HepG2 (cell line): ENCODE measurements around the gene TRIM9. TPM values are rescaled to one million over a fixed set of nuclear protein-coding genes. Genes with fewer than 3 reads are reported as not detected.

ENCODE experiments used
- ATAC-seq: fragments of 200-7000 bp; cut with Tn5 transposase; 3 replicates; pipeline ENCODE4 v1.9.1; 2020; ENCODE audit warnings: mild to moderate bottlenecking, moderate library complexity
- BruUV-seq: library from RNA; stranded (reverse); fragments of 400-500 nt; replicated peaks from 2 replicates; lab custom pipeline; 2021; lab: Mats Ljungman, UMichigan
- CTCF ChIA-PET: fragments of 300-600 bp; formaldehyde crosslinking; extraction: SDS; loops from one replicate; lab custom pipeline; 2021; ENCODE audit warnings: low total read pairs, inconsistent platforms, low intra/inter-chr PET ratio; lab: Yijun Ruan, JAX
- POLR2A ChIA-PET: fragments of 350-600 bp; sonication (Branson Sonifier 250); formaldehyde crosslinking; loops from one replicate; lab custom pipeline; 2020; ENCODE audit warnings: antibody characterized with exemption, inconsistent platforms; lab: Yijun Ruan, JAX
- DNase-seq: peaks from one replicate; pipeline ENCODE4 v3.0.0-alpha.2; 2015; ENCODE audit warnings: low spot score
- FAIRE-seq: peaks from 3 replicates; lab custom pipeline; 2011; peaks lifted over from hg19 to GRCh38; lab: Jason Lieb, UNC
- H2AFZ ChIP-seq: one replicate; pipeline ENCODE4 v1.6.1; 2011; ENCODE audit warnings: low read length, inconsistent platforms
- H3K27ac ChIP-seq: fragments of 300-600 bp; 3 replicates; pipeline ENCODE4 v1.8.0; 2011; ENCODE audit warnings: mixed run types, mild to moderate bottlenecking, mixed read lengths, low read length, inconsistent platforms; ENCODE audit not compliant: insufficient read depth; ENCODE audit errors: extremely low read length
- H3K27me3 ChIP-seq, 2 experiments: fragments of 200-600 bp in 1 of 2; 2 replicates in 1 of 2; 3 replicates in 1 of 2; pipeline versions ENCODE4 v1.6.0 to v1.8.0; 2011; ENCODE audit warnings: low read length in 2 of 2, mild to moderate bottlenecking in 2 of 2, moderate library complexity in 2 of 2, inconsistent platforms in 1 of 2; ENCODE audit not compliant: insufficient read depth in 2 of 2, control insufficient read depth in 1 of 2
- H3K36me3 ChIP-seq, 2 experiments: fragments of 200-600 bp in 1 of 2; replicated peaks in 1 of 2; 2 replicates in 1 of 2; 3 replicates in 1 of 2; pipeline versions ENCODE4 v1.5.1 to v1.8.0; 2011; ENCODE audit warnings: low read length in 2 of 2, inconsistent platforms in 1 of 2; ENCODE audit not compliant: insufficient read depth in 2 of 2, control insufficient read depth in 1 of 2
- H3K4me1 ChIP-seq: 2 replicates; pipeline ENCODE4 v1.5.1; 2012; ENCODE audit warnings: low read length, inconsistent platforms; ENCODE audit not compliant: insufficient read depth
- H3K4me2 ChIP-seq: 2 replicates; pipeline ENCODE4 v1.6.0; 2011; ENCODE audit warnings: low read depth, low read length, inconsistent platforms
- H3K4me3 ChIP-seq, 3 experiments: fragments of 200-600 bp in 1 of 3; sonication (generic), shearing (Covaris generic) in 1 of 3; replicated peaks in 1 of 3; 2 replicates each; pipeline ENCODE4 v1.5.1; 2011 to 2016; ENCODE audit warnings: low read length in 3 of 3, inconsistent platforms in 2 of 3, low read depth in 2 of 3, mild to moderate bottlenecking in 2 of 3, control low read depth in 1 of 3, mixed read lengths in 1 of 3; ENCODE audit not compliant: insufficient read depth in 1 of 3
- H3K79me2 ChIP-seq: one replicate; pipeline ENCODE4 v1.6.1; 2011; ENCODE audit warnings: low read length, inconsistent platforms; ENCODE audit not compliant: insufficient read depth
- H3K9ac ChIP-seq: 2 replicates; pipeline ENCODE4 v1.6.0; 2011; ENCODE audit warnings: mild to moderate bottlenecking, low read depth, low read length, inconsistent platforms; ENCODE audit not compliant: insufficient read depth
- H3K9me3 ChIP-seq: 2 replicates; pipeline ENCODE4 v1.5.1; 2012; ENCODE audit warnings: mild to moderate bottlenecking, low read length
- H4K20me1 ChIP-seq: 2 replicates; pipeline ENCODE4 v1.6.0; 2011; ENCODE audit warnings: inconsistent platforms, mild to moderate bottlenecking, low read length, moderate library complexity; ENCODE audit not compliant: insufficient read depth
- EZH2 ChIP-seq: conservative IDR thresholded peaks from 2 replicates; pipeline ENCODE4 v1.6.1; 2012; ENCODE audit warnings: mild to moderate bottlenecking, low read depth, low read length, moderate library complexity
- FOXO1 ChIP-seq: sonication (generic); formaldehyde crosslinking; IDR thresholded peaks from 2 replicates; pipeline ENCODE4 v1.4.0; 2020; ENCODE audit warnings: missing genetic modification reagents
- HCFC1 ChIP-seq: fragments of 150-350 bp; IDR thresholded peaks from 2 replicates; pipeline ENCODE4 v1.6.1; 2014; ENCODE audit warnings: low read depth, low read length
- LBX2 ChIP-seq: sonication (generic); formaldehyde crosslinking; IDR thresholded peaks from 2 replicates; pipeline ENCODE4 v1.5.0; 2020; ENCODE audit warnings: missing genetic modification reagents, mild to moderate bottlenecking, borderline replicate concordance
- PHF20 ChIP-seq: sonication (generic); formaldehyde crosslinking; IDR thresholded peaks from 2 replicates; pipeline ENCODE4 v1.5.0; 2020; ENCODE audit warnings: mild to moderate bottlenecking, missing genetic modification reagents
- ZKSCAN1 ChIP-seq: fragments of 150-350 bp; IDR thresholded peaks from 2 replicates; pipeline ENCODE4 v1.6.1; 2014; ENCODE audit warnings: low read length
- ZMYM3 ChIP-seq: sonication (generic); formaldehyde crosslinking; IDR thresholded peaks from 2 replicates; pipeline ENCODE4 v1.5.1; 2020; ENCODE audit warnings: mild to moderate bottlenecking, missing genetic modification reagents
- ZNF230 ChIP-seq: sonication (generic); formaldehyde crosslinking; IDR thresholded peaks from 2 replicates; pipeline ENCODE4 v1.4.0; 2020; ENCODE audit warnings: mild to moderate bottlenecking, missing genetic modification reagents
- ZNF335 ChIP-seq: sonication (generic); formaldehyde crosslinking; IDR thresholded peaks from 2 replicates; pipeline ENCODE4 v1.4.0; 2020; ENCODE audit warnings: missing genetic modification reagents
- ZNF484 ChIP-seq: sonication (generic); formaldehyde crosslinking; IDR thresholded peaks from 2 replicates; pipeline ENCODE4 v1.5.1; 2020; ENCODE audit warnings: mild to moderate bottlenecking, low read depth, missing genetic modification reagents, borderline replicate concordance
- ZNF790 ChIP-seq: sonication (generic); formaldehyde crosslinking; IDR thresholded peaks from 2 replicates; pipeline ENCODE4 v1.8.0; 2022; ENCODE audit warnings: missing genetic modification reagents, mild to moderate bottlenecking, borderline replicate concordance
- ZNF878 ChIP-seq: sonication (generic); formaldehyde crosslinking; IDR thresholded peaks from 2 replicates; pipeline ENCODE4 v1.8.1; 2023; ENCODE audit warnings: mild to moderate bottlenecking, missing genetic modification reagents, moderate library complexity
- WGBS: methylation state at CpG from one replicate; pipeline ENCODE4 v1.1.6; 2017; ENCODE audit warnings: low lambda C conversion rate; 5-methylcytosine and 5-hydroxymethylcytosine counted together
- in situ Hi-C: cut with HindIII; loops from 2 replicates; pipeline ENCODE4 v1.10.0; 2017; ENCODE audit warnings: low pct_unique_long_range_greater_than_20kb; ENCODE audit not compliant: extremely low pct_ligation_motif_present
- intact Hi-C: fragments of 100-400 bp; cut with micrococcal nuclease; formaldehyde crosslinking; loops from one replicate; pipeline ENCODE4 v1.10.0; 2022; ENCODE audit not compliant: unreplicated experiment
- polyA plus RNA-seq, 8 experiments: library from polyadenylated mRNA; depleted of rRNA in 3 of 8; stranded (reverse) in 7 of 8; unstranded in 1 of 8; fragments of >200 nt; fragmentation: Illumina TruSeq in 4 of 8; extraction: Trizol in 4 of 8; gene quantifications; 2 replicates each; pipeline versions ENCODE4 v1.2.1 to v1.2.3, GENCODE V29; 2011 to 2016; ENCODE audit warnings: low read depth in 4 of 8, missing spikeins in 1 of 8, mixed read lengths in 1 of 8; ENCODE audit not compliant: insufficient read depth in 1 of 8
- total RNA-seq, 5 experiments: library from RNA; depleted of rRNA; stranded (reverse); fragments of >200 nt; fragmentation: Illumina TruSeq; extraction: Trizol; gene quantifications; 2 replicates each; pipeline ENCODE4 v1.2.3, GENCODE V29; 2016; ENCODE audit warnings: low read depth in 1 of 5
- TF ChIP-seq, protein P1 (sequence below): sonication (generic); formaldehyde crosslinking; IDR thresholded peaks from 2 replicates; pipeline ENCODE4 v1.4.0; 2020; ENCODE audit warnings: missing genetic modification reagents
- TF ChIP-seq, protein P2 (sequence below): sonication (generic); formaldehyde crosslinking; IDR thresholded peaks from 2 replicates; pipeline ENCODE4 v1.4.0; 2020; ENCODE audit warnings: mild to moderate bottlenecking, low read depth, missing genetic modification reagents
- TF ChIP-seq, protein P3 (sequence below): sonication (generic); formaldehyde crosslinking; IDR thresholded peaks from 2 replicates; pipeline ENCODE4 v1.9.0; 2021; ENCODE audit warnings: missing genetic modification reagents, mild to moderate bottlenecking, borderline replicate concordance
- TF ChIP-seq, protein P4 (sequence below): sonication (generic); formaldehyde crosslinking; conservative IDR thresholded peaks from 2 replicates; pipeline ENCODE4 v1.8.0; 2022; ENCODE audit warnings: low read depth, missing genetic modification reagents

Gene TRIM9
- total and polyA plus RNA-seq, 2 of the 13 experiments (the other 11 are each of a cell fraction or from before 2014, with no cell fraction given): 0.04 to 0.07 TPM

- no peaks in the 10 kb centered on the region for H3K36me3 ChIP-seq
- FAIRE-seq (peak; percentile 18), ATAC-seq (peak; percentile 94), DNase-seq (peak; percentile 70)
- no peak overlapping the region for H3K4me3 ChIP-seq
- 5% methylated on average over 9 of the region's 9 CpGs for WGBS
- no peak overlapping the region for H2AFZ ChIP-seq
- H3K9ac ChIP-seq: no peak overlapping the region
- ChIA-PET POLR2A (no interaction called here), CTCF (no interaction called here)
- no TSS peak for BruUV-seq
- no peak overlapping the region for H3K27ac ChIP-seq
- peaks cover 15% of the 10 kb centered on the region for H3K4me1 ChIP-seq
- no peaks in the 10 kb centered on the region for H4K20me1 ChIP-seq
- H3K79me2 ChIP-seq: no peaks in the 10 kb centered on the region
- peaks cover 2 to 3% of the 10 kb centered on the region in 2 experiments; a peak in 1 of 5 replicates for H3K27me3 ChIP-seq
- peaks cover 5% of the 10 kb centered on the region; the same call in 1 of the 2 replicates for H3K9me3 ChIP-seq
- peak overlapping the region; percentile 50 for H3K4me2 ChIP-seq
- in situ Hi-C loops: no loop called here
- intact Hi-C loops: no loop called here
- no peak for TF ChIP-seq ZNF335 (CRISPR knock-in tag)
- TF ChIP-seq, protein P1, sequence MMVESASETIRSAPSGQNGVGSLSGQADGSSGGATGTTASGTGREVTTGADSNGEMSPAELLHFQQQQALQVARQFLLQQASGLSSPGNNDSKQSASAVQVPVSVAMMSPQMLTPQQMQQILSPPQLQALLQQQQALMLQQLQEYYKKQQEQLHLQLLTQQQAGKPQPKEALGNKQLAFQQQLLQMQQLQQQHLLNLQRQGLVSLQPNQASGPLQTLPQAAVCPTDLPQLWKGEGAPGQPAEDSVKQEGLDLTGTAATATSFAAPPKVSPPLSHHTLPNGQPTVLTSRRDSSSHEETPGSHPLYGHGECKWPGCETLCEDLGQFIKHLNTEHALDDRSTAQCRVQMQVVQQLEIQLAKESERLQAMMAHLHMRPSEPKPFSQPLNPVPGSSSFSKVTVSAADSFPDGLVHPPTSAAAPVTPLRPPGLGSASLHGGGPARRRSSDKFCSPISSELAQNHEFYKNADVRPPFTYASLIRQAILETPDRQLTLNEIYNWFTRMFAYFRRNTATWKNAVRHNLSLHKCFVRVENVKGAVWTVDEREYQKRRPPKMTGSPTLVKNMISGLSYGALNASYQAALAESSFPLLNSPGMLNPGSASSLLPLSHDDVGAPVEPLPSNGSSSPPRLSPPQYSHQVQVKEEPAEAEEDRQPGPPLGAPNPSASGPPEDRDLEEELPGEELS (CRISPR knock-in tag): 0 out of 2 replicates have a peak, but pooled peaks have one; percentile 33
- TF ChIP-seq, protein P2, sequence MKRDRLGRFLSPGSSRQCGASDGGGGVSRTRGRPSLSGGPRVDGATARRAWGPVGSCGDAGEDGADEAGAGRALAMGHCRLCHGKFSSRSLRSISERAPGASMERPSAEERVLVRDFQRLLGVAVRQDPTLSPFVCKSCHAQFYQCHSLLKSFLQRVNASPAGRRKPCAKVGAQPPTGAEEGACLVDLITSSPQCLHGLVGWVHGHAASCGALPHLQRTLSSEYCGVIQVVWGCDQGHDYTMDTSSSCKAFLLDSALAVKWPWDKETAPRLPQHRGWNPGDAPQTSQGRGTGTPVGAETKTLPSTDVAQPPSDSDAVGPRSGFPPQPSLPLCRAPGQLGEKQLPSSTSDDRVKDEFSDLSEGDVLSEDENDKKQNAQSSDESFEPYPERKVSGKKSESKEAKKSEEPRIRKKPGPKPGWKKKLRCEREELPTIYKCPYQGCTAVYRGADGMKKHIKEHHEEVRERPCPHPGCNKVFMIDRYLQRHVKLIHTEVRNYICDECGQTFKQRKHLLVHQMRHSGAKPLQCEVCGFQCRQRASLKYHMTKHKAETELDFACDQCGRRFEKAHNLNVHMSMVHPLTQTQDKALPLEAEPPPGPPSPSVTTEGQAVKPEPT (CRISPR knock-in tag): no peak
- TF ChIP-seq PHF20: no peak
- no peak; the same call in 1 of the 2 replicates for TF ChIP-seq FOXO1 (CRISPR knock-in tag)
- no peak for TF ChIP-seq ZMYM3 (CRISPR knock-in tag)
- TF ChIP-seq, protein P3, sequence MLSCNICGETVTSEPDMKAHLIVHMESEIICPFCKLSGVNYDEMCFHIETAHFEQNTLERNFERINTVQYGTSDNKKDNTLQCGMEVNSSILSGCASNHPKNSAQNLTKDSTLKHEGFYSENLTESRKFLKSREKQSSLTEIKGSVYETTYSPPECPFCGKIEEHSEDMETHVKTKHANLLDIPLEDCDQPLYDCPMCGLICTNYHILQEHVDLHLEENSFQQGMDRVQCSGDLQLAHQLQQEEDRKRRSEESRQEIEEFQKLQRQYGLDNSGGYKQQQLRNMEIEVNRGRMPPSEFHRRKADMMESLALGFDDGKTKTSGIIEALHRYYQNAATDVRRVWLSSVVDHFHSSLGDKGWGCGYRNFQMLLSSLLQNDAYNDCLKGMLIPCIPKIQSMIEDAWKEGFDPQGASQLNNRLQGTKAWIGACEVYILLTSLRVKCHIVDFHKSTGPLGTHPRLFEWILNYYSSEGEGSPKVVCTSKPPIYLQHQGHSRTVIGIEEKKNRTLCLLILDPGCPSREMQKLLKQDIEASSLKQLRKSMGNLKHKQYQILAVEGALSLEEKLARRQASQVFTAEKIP (CRISPR knock-in tag): no peak
- no peak for TF ChIP-seq ZKSCAN1
- peak; percentile 55; the same call in 1 of the 2 replicates for TF ChIP-seq ZNF878 (CRISPR knock-in tag)
- no peak for TF ChIP-seq EZH2
- no peak for TF ChIP-seq ZNF230 (CRISPR knock-in tag)
- TF ChIP-seq, protein P4, sequence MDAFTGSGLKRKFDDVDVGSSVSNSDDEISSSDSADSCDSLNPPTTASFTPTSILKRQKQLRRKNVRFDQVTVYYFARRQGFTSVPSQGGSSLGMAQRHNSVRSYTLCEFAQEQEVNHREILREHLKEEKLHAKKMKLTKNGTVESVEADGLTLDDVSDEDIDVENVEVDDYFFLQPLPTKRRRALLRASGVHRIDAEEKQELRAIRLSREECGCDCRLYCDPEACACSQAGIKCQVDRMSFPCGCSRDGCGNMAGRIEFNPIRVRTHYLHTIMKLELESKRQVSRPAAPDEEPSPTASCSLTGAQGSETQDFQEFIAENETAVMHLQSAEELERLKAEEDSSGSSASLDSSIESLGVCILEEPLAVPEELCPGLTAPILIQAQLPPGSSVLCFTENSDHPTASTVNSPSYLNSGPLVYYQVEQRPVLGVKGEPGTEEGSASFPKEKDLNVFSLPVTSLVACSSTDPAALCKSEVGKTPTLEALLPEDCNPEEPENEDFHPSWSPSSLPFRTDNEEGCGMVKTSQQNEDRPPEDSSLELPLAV (CRISPR knock-in tag): no peak
- no peak for TF ChIP-seq ZNF484 (CRISPR knock-in tag)
- no peak for TF ChIP-seq ZNF790
- no peak for TF ChIP-seq LBX2
- TF ChIP-seq HCFC1: no peak
Observed at GRCh38 chr14:51035611-51036192, 59.2 kb downstream of the TRIM9 start.
